ENCODE data around the gene BABAM2.
A peak's percentile ranks its signal among the peaks of the same experiment; 100 is the strongest.

The BABAM2 gene

DNA sequence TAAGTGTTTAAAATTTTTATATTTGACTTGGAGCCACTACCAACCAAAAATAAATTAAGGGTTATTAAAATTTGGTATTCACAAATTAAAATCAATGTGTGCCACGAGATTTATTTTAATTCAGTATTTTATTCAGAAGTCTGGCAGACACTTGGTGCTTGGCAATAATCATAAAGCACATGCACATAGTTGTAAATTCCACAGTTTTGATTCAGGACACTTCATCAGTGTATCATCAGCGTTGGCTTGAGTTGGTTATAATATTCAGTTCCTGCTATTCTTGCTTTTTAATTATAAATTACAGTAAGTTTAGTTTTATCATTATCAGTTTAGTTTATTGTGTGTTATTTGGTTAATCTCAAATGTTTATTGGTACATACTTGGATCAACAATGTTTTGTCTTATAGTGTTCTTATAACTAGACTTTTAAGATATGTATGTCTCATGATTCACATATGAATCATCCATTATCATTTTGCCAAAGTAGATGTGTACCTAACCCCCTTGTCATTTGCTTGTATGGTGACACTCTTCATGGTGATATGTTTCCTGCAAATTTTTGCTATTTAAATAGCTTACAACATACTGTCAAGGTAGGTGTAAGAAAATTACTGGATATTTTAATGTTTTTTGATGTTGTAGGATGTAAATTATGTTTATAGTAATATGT is 237.9 kb downstream of the BABAM2 start:
- no peak for DNase-seq (ENCODE audit: low spot score)

DNA sequence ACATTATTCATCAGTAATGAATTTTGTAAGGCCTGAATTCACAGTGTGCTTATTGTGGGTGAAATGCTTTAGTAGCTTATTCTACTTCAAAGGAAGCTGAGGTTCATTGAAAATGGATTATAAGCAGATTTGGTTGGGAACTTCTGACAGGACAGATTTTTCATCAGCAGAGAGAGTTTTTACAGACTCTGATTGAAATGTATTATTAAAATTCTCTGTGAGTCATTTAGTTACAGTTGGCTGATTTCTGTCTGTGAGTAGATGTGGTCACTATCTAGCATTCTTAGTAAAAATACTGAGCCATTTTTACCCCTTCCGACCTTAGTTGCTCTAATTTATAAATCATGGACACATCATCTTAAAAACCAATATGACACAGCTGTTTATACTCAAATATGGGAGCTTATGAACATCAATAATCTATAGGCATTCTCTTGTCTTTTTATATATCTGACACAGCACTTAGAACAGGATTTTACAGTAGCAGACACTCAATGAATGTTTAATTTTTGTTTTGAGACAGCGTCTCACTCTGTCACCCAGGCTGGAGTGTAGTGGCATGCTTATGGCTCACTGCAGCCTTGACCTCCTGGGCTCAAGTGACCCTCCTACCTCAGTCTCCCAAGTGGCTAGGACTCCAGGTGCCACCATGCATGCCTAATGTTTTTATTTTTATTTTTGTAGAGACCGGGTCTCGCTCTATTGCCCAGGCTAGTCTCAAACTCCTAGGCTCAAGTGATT is 239.6 kb downstream of the BABAM2 start:
- peak; percentile 16 for DNase-seq (ENCODE audit: low spot score)

DNA sequence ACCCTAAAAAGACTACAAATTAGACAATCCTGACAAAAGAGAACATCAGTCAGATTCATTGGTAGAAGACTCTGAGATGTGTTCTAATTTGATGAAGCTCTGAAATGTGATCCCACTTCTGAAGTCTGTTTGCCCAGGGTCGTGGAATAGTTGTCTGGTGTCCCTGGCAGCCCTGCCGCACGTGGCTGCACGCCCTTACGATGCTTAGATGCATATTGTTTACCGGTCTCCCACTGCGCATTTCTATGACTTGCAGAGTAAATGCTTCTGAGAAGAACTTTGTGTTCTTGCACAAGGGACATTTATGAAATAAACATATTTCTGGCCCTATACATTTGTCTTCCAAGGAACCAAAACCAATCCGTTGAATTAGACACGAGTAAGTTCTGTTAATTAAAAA is 243.2 kb downstream of the BABAM2 start:
- no peak for DNase-seq (ENCODE audit: low spot score)

DNA sequence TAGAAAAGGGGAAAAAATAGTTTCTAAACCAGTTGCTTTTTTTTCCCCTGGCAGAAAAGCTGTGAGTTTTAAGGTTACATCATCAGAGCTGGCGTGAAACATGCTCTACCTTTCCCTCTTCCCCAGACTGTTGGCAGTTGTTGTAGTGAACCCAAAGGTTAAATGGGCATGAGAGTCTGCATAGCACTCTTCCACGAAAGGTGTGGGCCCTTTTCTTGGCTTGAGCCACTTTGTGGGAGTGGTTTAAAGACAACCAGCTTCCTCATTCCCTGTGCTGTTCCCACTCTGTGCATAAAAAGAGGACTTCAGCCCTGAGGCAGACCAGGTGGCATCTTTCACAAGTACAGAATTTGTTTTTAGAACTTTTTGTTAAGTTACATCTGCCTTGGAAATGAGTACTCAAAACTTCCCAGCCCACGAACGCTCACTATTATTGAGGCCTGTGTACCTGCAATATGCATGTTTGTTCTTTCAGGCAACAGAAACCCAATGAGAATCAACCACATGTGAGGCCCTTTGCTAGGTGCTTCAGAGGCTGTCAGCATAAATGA is 243.8 kb downstream of the BABAM2 start:
- DNase-seq (ENCODE audit: low spot score): no peak

DNA sequence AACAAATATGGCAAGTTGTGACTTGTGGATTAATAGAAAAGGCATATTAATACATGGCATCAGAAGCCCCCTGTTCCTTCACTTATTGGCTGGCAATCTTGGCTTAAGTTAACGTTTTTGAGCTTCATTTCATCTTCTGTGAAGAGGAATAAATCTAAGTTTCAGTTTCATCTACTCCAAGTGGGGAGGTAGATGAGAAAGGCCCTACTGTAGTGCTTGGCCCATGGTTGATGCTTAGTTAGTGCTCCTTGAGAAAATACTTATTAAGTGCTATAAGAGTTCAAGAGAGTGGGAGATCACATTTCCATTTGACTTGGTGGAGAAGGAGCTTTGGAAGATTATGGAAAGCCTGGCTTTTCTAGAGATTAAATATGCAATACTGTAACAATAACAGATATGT is 244.3 kb downstream of the BABAM2 start:
- DNase-seq (ENCODE audit: low spot score): no peak

DNA sequence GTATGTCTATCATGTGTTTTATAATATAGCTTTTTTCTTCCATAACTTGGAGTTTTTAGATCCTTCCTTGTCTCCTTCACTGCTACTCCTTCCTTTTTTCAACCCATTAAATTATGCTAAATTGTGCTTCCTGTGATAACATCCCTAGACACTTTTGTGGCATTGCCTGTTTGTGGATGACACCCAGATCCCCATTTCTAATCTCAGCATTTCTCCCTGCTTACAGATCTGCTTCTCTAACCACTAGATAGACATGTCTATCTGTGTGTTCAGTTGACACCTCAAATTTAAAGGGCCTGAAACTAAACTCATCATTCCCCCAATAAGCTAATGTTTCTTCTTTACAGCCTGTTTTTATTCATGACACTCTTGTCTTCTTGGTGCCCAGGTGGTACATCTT is 244.8 kb downstream of the BABAM2 start:
- no peak for DNase-seq (ENCODE audit: low spot score)

DNA sequence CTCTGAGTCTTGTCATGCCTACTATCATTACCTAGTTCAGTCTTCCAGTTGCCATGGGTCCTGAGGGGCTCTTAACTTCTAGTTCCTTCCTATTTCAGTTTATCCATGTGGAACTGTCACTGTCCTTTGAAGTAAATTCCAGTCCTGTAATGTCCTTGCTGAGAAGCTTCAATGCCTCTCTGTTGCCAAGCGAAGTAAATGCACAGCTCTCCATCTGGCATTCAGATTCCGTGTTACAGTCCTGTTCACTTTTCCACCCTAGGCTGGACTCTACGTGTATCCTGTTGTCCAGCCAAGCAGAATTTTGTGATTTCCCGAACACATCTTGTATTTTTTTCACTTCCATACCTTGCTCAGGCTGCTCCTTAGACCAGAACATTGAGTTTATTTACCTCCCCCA is 245.3 kb downstream of the BABAM2 start:
- DNase-seq (ENCODE audit: low spot score): no peak

DNA sequence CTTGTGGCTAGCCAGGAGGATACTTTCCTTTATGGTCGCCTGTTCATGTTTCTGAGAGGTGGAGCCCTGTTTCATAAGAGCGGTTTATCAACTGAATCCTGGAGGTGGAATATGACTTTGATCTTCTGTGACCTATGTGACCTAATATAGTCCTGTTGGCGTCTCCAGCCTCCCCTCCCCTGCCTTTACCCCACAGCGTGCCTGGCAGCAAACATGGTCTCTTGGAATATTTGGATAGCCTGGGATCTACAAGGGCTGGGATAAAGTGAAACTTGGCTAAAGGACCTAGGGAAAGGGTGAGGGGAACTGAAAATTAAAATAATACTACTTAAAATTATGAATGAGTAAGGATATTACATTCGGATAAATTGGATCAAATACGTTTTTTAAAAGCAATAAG is 246.0 kb downstream of the BABAM2 start:
- no peak for DNase-seq (ENCODE audit: low spot score)

DNA sequence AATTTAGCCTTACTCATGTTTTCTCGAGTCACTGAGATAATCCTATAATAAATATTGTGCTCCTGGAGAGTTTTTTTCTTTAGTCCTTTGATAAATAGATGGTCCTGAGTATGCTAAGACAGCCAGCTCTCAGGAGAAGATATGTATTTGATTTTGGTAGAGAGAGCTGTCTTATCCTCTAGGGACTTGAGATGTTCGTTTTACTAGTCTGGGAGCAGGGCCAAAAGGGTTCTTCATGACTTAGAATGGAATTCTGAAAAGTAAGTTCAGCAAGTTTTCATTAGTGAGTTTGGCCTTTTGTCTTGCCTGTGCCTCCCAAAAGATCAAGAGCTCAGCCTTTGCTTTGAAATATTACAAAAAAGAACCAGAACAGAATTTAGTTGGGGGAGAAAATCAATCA is 246.7 kb downstream of the BABAM2 start:
- DNase-seq (ENCODE audit: low spot score): peak; percentile 29

DNA sequence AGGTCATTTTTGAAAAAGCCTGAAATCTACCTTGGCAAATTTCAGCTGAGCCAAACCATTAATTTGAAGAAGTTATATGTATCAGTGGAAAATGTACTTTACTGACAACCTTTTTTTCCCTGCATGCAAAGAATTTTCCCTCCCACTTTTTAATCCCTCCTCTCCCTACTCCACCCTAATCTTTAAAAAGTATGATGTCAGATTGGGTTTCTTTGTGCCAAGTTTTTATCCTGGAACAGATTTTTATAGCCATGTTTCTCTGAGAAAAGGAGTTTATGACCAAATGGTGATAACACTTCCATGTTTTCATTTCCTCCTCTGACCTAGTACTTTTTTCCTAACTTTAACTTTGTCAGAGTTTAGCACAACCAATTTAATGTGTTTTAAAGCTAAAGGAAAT is 251.9 kb downstream of the BABAM2 start:
- DNase-seq (ENCODE audit: low spot score): no peak

DNA sequence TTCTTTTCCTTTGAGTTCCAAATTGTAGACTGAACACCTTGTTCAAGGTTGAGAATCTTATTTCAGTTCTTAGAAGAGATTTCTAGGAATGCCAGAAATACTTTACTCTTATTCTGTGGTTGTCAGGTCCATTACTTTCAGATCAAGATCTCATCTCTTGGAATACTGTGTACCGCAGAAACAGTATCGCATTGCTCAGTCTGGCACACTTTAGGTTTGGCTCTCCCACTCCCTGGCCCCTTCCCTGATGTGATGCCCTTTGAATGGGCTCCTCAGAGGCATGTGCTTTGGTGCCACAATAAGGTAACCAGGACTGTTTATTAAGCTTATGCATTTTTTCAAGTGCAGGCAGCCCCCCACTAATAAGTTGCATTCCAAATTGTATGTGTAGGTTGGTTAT is 257.5 kb downstream of the BABAM2 start:
- DNase-seq (ENCODE audit: low spot score): no peak

DNA sequence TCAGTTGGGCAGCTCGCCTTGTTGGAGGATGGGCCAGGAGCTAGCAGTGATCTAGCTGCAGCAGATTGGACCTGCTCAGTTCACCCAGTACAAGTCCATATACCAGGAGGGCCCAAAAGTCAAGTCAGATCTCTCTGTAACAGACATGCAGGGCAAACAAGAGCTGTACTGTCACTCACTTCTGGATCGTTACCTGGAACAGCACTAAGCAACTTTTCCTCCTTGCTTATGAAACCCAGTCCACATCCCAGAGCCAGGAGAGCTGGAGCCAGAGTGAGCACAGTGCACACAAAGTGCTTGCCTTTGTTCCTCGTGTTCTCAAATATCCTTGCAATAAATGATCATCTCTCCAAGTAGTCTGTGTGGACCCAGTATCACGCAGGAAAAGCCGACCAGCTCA is 258.0 kb downstream of the BABAM2 start:
- DNase-seq (ENCODE audit: low spot score): no peak

DNA sequence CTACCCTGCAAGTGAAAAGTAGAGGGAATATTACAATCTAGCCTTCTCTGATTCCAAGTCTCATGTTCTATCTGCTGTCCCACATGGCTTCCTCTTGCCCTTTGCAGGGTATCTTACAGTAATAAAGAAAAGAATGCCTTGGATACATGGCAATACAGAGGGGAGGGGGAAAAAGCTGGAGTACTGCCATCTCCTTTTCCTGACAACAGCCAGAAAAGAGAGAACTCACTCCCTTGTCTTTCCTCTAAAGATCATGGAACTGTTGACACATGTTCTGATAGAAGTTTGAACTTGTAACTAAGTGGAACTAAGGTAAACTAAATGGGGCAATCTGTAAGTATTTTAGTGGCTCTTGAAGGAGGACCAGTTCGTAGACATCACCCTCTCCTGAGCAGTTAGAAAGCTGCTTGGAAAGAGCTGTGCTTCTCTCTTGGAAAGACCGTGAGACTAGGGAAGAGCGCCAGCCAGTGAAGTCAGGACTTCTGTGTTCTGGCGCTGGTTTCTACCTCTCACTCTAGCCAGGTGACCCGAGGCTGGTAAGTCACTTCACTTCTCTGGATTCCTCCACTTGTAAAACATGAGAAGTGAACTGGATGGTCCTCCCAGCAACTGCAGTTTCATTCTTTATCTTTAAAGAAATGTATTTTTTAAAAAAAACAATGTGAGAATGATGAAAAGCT is 259.8 kb downstream of the BABAM2 start:
- no peak for DNase-seq (ENCODE audit: low spot score)

DNA sequence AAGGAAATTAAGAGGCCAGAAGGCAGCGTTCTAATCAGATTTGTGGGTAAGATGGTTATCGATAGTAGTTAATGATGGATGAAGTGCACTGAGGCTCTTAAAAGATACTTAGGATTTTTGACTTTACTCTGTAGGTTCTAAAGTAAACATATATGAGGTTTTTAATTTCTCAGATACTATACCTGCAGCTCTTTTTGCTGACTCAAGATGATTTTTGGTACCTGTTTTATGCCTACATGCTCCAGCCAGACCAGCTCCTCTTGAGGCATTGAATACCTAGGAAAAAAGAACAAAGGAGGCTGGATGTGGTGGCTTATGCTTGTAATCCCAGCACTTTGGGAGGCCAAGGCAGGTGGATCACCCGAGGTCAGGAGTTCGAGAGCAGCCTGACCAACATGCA is 260.5 kb downstream of the BABAM2 start:
- no peak for DNase-seq (ENCODE audit: low spot score)

DNA sequence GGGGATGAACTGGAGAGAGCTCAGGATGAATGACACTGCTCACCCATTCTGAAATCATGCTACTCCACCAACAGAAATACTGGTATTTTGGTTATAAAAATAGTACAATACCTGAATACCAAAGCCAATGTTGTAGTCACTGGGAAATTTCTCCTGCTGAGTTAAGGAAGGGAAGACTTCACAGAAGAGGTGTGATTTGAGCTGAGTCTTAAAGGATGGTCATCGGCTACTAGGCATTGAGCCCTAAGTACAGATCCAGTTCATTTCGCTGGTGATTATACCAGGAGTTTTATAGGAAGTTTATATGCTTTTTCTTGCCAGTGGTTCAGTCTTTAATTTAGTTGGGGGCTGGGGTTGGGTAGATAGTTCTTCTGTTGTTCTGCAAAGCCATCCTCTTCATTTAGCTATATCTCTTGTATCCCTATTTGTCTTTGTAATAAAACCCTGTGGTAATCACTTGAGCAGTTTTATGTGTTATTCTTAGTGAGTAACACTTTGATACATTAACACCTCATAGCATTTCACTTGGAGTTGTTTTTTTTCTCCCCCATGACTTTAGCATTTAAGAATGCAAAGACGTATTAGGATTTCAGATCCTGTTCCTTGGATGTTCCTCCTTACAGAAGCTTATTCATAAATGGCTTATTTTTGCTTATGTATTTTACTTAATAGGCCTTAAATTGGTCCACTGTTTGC is 262.2 kb downstream of the BABAM2 start:
- DNase-seq (ENCODE audit: low spot score): no peak

DNA sequence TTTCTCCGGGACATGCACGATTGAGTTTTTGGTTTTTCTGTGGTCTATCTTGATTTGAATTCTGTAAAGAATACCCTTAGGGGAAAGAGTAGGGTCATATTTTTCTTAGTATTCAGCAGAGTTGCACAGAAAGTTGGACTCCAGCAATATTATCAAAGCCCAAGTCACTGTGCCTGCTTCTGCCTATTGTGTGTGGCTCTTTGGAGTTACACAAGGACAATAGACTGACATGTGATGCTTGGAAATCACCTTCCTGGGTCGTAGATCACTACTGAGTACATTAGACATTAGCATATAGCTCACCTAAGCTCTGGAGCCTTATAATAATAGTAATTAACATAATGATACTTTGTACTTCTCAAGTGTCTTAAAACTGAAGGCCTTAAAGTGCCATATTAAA is 263.3 kb downstream of the BABAM2 start:
- no peak for DNase-seq (ENCODE audit: low spot score)

DNA sequence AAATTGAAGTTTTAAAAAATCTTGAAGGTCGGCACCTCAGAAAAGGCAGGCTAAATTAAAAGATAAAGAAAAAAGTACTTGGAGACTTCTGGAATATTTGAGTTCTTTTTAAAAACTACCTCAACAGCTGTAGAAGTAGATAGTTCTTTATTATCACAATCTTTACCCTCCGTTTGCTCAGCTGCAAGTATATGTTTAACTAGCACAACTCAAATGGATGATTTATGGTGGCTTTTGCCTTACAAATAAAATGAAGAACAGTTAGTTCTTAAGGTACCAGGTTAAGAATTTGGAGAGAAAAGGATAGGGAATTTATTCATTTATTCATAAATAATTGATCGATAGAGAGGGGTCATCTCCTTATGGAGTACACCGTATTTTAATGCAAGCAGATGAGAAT is 264.6 kb downstream of the BABAM2 start:
- no peak for DNase-seq (ENCODE audit: low spot score)

DNA sequence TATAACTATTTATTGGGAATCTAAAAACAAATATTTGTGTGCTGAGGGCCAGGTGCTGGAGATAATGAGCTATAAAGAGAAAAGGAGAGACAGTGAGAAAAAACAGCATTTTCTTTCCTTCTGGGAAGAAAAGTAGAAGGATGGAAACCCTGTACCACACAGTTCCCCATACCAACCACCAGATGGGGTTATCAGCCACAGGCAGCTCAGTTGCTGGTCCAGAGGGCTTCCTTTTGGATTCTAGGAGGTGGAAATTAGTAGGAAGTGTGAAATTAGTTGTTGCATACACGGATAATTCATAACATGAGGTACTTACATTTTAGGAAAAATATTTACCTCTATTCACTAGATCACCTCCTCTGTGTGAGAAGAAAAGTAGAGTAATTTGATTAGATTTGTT is 265.1 kb downstream of the BABAM2 start:
- DNase-seq (ENCODE audit: low spot score): no peak

DNA sequence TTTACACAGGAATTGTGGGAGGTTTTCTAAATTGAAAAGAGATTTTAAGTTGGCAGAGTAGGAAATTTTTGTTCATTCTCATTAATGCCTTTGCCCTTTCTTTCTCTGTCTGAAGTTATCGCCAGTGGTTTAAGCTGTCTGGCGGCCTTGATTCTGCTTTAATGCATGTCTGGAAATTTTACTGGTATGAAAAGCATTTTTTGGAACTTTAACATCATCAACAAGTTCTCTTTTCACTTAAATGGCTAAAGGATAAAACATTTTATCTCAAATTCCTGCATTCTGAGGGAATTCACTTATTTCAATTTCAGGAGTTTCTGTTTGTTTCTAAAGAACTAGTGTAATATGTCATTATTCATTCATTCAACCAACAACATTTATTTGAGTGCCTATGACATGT is 268.3 kb downstream of the BABAM2 start:
- DNase-seq (ENCODE audit: low spot score): no peak

DNA sequence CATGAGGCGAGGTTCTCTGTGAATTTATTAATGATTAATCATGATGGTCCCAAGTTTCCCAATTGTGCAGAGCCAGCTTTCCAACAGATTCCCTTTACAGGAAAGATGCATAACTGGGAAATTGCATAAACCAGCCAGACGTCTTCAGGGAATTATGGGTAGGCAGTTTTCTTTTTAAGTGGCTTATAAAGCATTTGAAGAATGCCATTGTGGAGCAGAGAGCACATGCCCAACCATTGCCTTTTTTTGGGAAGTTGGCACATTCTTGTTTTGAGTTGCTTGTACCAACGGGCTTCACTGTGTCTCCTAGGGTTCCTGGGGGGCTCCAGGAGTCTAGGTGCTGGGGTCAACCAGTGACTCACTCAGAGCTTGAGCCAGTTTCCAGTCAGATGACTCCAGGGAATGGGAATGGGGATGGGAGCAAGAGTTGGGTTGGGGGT is 270.5 kb downstream of the BABAM2 start:
- DNase-seq (ENCODE audit: low spot score): peak; percentile 18

DNA sequence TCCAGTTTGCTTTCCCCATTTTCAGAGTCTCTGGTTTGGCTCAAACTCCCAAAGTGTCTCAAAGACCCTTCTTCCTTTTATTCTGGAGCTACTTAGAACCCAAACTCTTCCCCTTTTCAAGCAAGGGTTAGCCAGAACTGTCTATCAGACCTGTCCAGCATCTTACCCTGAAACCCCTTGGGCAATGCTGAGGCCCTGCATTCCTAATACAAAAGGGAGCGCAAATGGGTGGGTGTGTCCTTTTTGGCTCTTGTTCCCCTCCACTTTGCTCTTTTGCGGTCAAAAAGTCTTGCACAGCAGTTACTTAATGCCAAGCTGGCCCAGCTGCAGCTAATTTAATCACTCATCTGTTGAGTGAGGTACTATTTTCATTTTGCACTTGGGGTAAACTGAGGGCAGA is 270.9 kb downstream of the BABAM2 start:
- DNase-seq (ENCODE audit: low spot score): no peak

DNA sequence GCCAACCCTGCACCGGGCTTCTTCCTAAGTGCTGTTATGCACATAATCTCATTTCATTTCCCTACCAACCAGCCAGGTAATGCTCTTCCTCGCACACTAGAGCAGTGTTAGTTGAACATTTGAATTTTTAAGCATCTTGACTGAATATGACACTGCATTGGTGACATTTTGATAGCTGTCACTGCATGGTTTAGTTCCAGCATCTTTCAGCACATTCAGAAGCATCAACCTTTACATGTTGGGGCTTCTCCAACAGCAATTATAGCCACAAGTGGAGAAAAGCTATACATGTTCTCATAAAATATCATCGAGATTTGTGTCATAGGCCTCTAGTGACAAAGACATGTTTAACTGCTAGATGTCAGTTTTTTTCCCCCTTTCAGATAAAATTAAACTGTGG is 272.0 kb downstream of the BABAM2 start:
- no peak for DNase-seq (ENCODE audit: low spot score)

DNA sequence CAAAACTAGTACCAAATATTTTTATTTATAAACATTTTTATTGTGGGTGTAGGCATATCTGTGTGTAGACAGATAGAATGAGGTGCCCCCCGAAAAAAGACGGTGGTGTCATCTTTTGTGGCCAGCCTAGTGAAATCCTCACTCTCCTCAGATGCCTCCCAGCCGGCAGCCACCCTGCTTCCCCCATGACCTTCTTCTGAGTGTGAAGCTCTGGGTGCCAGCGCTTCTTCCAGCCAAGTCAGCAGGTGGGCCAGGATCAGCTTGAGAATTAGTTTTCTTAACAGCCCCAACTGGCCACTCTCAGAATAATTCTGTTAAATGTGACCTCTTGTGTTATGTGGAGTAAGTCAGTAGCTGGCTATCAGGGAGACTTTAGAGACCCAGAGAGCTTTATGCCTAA is 272.5 kb downstream of the BABAM2 start:
- no peak for DNase-seq (ENCODE audit: low spot score)
